ENCODE measurements around the gene CCDC194.
"Not testable (repeated sequence)": the region's sequence is repeated elsewhere in the genome, so short reads cannot be mapped to it uniquely, and the experiment has no call there.

Gene CCDC194

DNA sequence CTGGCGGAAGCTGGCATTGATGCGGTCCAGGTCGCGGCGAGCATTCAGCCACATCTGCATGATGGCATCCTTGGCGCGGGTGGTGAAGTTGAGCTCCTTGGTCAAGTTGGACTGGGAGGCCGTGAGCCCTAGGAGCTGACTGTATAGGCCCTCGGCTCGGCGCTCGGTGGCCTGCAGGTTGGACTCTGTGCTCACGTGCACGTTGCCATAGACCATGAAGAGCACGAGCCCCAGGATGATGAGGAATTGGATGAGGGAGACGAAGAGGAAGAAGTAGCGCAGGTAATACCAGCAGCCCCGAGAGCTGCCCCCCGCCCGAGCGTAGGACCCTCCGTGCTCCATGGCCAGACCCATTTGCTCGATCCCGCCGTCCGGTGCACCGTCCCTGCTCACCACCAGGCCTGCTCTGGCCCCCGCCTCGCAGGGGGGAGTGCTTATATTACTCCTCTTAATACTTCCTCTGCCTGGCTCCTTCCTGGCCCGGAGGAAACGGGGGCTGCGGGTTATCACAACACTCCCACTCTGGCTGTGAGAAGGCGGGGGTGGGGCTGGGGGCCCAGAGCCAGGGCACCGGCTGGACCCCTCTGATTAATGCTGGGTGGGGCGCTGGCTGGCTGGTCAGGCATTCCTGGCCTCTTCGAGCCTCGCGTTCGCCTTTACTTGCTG is 16.9 kb downstream of the CCDC194 start, which contains the start of gene PLVAP:
Gene PLVAP (minus strand): TSS at position 408 of the 666 bp plus-strand sequence. CDS start 54 bp downstream, at position 354.
- Mint-ChIP-seq H3K27ac (no peak within 1 kb of the TSS), H3K27me3 (peaks cover 23 to 35% of the 10 kb centered on the region in 2 donors), H3K9me3 (no peaks in the 10 kb centered on the region), H3K4me3 (no peak within 1 kb of the TSS), H3K4me1 (ENCODE audit: low read depth in 2 of 2) (no peaks in the 10 kb centered on the region), H3K36me3 (ENCODE audit: insufficient read depth) (no peaks in the 10 kb centered on the region)
- DNase-seq = no peak
- ATAC-seq (replicated peaks) = no peak

DNA sequence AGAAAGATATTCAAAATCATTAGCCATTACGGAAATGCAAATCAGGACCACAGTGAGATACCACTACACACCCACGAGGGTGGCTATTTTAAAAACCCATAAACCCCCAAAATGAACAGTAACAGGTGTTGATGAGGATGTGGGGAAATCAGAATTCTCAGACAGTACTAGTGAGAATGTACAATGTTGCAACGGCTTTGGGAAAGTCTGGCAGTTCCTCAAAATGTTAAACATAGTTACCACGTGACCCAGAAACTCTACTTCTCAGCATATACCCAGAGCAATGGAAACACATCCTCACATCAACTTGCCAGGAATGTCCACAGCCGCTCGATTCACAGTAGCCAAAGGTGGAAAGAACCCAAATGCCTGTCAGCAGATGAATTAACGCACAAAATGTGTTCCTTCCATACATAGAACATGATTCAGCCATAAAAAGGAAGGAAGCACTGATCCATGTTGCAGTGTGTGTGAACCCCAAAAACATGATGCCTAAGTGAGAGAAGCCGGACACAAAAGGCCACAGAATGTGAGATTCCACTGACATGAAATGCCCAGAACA is 23.9 kb downstream of the CCDC194 start:
- Mint-ChIP-seq H3K27ac (no peak overlapping the region), H3K36me3 (ENCODE audit: insufficient read depth) (peaks cover 3% of the 10 kb centered on the region), H3K4me3 (no peak overlapping the region), H3K9me3 (no peaks in the 10 kb centered on the region), H3K27me3 (peaks cover 16 to 28% of the 10 kb centered on the region in 2 donors), H3K4me1 (ENCODE audit: low read depth in 2 of 2) (no peaks in the 10 kb centered on the region)
- ATAC-seq (replicated peaks) (no peak), DNase-seq (no peak)

DNA sequence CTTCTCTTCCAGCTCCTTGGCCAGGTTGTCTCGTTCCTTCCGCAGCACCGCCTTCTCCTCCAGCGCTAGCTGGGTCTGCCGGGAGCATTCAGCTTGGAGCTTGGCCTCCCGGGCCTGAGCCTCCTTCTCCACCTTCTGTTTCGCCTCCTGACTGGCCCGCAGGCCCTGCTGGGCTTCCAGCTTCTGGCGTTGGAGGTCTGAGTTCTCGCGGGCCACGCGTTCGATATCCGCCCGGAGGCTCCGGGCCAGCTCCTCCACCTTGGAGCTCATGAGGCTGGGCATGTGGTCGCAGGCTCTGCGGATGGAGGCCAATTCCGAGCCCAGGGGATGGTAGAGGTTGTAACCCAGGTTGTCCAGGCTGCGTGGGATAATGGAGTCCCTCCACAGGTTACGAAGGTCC is 28.6 kb downstream of the CCDC194 start:
- H3K27me3 Mint-ChIP-seq = peaks cover 28 to 29% of the 10 kb centered on the region in 2 donors
- no peaks in the 10 kb centered on the region for H3K4me1 Mint-ChIP-seq (ENCODE audit: low read depth in 2 of 2)
- DNase-seq = no peak
- ATAC-seq (replicated peaks) = no peak
- H3K36me3 Mint-ChIP-seq (ENCODE audit: insufficient read depth) = peaks cover 3% of the 10 kb centered on the region
- H3K4me3 Mint-ChIP-seq = no peak overlapping the region
- no peak overlapping the region for H3K27ac Mint-ChIP-seq
- H3K9me3 Mint-ChIP-seq = no peaks in the 10 kb centered on the region

DNA sequence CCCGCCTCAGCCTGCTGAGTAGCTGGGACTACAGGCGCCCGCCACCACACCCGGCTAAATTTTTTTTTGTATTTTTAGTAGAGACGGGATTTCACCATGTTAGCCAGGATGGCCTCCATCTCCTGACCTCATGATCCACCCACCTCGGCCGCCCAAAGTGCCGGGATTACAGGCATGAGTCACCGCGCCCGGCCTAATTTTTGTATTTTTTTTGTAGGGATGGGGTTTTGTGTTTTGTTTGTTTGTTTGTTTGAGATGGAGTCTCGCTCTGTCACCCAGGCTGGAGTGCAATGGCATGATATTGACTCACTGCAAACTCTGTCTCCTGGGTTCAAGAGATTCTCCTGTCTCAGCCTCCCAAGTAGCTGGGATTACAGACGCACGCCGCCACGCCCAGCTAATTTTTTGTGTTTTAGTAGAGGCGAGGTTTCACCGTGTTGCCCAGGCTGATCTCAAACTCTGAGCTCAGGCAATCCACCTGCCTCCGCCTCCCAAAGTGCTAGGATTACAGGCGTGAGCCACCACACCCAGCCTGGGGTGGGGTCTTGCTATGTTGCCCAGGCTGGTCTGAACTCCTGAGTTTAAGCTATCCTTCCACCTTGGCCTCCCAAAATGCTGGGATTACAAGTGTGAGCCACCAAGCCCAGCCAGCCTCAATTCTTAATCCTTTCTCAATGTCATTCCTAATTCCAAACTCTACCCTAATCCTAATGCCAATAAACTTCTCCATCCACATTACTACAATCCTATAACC is 30.0 kb downstream of the CCDC194 start:
- H3K36me3 Mint-ChIP-seq (ENCODE audit: insufficient read depth); H3K4me1 Mint-ChIP-seq (ENCODE audit: low read depth in 2 of 2); ATAC-seq (replicated peaks); H3K27ac Mint-ChIP-seq; DNase-seq; H3K9me3 Mint-ChIP-seq; H3K4me3 Mint-ChIP-seq: not testable (repeated sequence)
- peaks cover 24 to 30% of the 10 kb centered on the region in 2 donors for H3K27me3 Mint-ChIP-seq

DNA sequence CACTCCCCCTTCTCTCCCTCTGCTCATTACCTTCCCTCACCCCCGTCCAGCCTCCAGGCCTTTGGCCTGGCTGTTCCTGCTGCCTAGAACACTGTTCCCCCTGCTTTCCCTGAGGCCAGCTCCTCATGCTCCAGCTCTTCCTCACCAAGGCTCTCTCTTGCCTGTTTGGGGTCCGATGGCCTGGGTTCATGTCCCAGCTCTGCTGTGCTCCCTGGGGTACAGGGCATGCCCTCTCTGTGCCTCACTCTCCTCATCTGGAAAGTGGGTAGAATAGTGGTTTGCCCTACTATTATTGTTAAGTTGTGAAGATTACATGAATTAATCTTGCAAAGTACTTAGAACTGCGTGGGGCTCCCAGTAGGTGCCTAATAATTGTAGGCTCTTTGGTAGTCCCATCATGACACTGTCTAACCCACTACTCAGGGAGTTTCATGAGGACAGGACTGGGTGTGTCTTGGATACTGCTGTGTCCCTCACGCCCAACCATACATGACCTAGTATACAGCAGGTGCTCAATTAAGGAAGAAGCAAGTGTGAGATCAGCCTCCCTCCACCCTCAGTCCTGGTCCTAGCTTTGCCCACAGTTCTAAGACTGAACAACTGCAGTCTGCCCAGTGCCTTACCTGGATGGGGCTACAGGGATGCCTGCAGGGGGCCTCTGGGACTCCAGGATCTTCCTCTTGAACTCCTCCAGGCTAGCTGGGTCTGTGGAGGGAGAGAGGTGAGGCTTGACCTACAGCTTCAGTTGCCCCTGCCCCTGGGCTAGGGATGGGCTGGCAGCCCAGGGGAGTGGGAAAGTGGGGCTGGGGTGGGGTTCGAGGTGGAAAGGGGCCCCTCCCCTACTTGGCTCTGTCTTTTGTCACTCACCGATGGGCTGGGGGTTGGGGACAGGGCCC is 33.8 kb downstream of the CCDC194 start:
- Mint-ChIP-seq H3K36me3 (ENCODE audit: insufficient read depth) (no peaks in the 10 kb centered on the region), H3K27ac (no peak overlapping the region), H3K27me3 (peaks cover 5 to 21% of the 10 kb centered on the region in 2 donors), H3K4me1 (ENCODE audit: low read depth in 2 of 2) (no peaks in the 10 kb centered on the region), H3K4me3 (no peak overlapping the region), H3K9me3 (no peaks in the 10 kb centered on the region)
- DNase-seq (no peak), ATAC-seq (replicated peaks) (no peak)

DNA sequence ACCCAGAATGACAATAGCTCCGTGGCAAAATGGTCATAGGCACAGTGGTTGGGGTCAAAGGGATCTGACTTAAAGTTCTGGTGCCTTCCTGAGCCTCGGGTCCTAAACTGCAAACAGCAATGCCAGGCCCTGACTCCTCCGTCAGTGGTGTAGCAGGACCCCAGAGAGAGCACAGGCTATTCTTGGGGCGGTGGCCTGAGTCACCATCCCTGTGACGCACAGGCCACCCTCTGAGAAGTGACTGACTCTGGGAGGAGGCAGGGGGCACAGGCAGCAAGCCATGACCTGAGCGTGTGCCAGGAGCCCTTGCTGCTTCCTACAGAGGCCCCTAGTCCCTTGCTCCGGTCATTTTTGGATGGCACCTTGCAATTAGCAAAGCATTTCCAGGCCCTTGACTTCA is 35.6 kb downstream of the CCDC194 start:
- no peak for ATAC-seq (replicated peaks)
- no peak for DNase-seq
- Mint-ChIP-seq H3K4me3 (no peak overlapping the region), H3K27ac (no peak overlapping the region), H3K36me3 (ENCODE audit: insufficient read depth) (no peaks in the 10 kb centered on the region), H3K9me3 (no peaks in the 10 kb centered on the region), H3K27me3 (peaks cover 7 to 18% of the 10 kb centered on the region in 2 donors), H3K4me1 (ENCODE audit: low read depth in 2 of 2) (no peaks in the 10 kb centered on the region)

DNA sequence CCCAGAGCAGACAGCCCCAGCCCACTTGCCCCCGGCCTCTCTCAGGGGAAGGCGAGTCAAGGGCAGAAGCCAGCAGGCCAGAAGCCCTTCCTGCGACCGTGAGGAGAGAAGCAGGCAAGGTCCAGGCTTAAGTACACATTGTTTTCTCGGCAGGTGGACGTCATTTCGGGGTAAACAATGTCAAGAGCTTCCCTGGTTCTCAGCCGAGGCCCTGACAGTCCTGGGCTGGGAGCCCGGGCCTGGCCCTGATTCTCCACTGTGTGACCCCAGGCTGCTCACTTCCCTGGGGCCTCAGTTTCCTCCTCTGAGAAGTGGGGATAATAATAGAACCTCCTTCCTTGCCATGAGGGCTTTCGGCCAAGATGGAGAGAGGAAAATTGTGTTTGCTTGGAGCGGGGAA is 36.3 kb downstream of the CCDC194 start:
- Mint-ChIP-seq H3K27me3 (peaks cover 13 to 23% of the 10 kb centered on the region in 2 donors), H3K4me1 (ENCODE audit: low read depth in 2 of 2) (no peaks in the 10 kb centered on the region), H3K27ac (no peak overlapping the region), H3K4me3 (no peak overlapping the region), H3K36me3 (ENCODE audit: insufficient read depth) (no peaks in the 10 kb centered on the region), H3K9me3 (no peaks in the 10 kb centered on the region)
- no peak for DNase-seq
- no peak for ATAC-seq (replicated peaks)

DNA sequence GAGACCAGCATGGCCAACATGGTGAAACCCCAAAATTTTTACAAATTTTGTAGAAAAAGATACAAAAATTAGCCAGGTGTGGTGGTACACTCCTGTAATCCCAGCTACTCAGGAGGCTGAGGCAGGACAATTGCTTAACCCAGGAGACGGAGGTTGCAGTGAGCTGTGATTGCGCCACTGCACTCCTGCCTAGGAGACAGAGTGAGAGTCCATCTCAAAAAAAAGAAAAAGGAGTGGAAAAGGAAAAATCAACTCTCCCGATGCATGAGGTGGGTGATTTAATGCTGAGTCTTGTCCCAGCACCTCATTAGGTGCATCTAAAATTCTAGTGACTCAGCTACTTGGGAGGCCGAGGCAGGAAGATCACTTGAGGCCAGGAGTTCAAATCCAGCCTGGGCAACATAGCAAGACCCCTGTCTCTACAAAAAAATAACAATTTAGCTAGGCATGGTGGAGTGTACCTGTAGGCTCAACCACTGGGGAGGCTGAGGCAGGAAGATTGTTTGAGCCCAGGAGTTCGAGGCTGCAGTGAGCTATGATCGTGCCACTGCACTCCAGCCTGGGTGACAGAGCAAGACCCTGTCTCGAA is 36.8 kb downstream of the CCDC194 start:
- peaks cover 19% of the 10 kb centered on the region in 2 donors for H3K27me3 Mint-ChIP-seq
- H3K9me3 Mint-ChIP-seq = no peaks in the 10 kb centered on the region
- H3K27ac Mint-ChIP-seq = no peak overlapping the region
- DNase-seq (no peak), ATAC-seq (replicated peaks) (no peak)
- no peak overlapping the region for H3K4me3 Mint-ChIP-seq
- H3K36me3 Mint-ChIP-seq (ENCODE audit: insufficient read depth) = no peaks in the 10 kb centered on the region
- H3K4me1 Mint-ChIP-seq (ENCODE audit: low read depth in 2 of 2) = no peaks in the 10 kb centered on the region

DNA sequence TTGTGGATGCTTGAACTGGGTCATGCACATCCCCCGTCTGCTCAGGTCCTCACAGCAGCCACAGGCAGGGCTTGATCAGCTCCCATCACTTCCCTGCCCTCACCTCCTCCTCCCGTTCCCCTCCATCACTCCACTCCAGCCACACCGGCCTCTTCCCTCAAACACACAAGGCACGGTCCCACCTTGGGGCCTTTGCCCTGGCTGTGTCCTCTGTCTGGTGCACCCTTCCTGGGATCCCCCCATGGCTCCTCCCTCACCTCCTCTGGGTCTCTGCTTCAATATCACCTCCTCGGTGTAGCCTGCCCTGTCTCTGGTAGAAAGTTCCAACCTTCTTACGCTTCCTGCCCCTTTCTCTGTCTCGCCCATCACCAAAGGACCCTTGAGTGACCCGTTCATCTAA is 40.6 kb downstream of the CCDC194 start:
- Mint-ChIP-seq H3K27ac (no peak overlapping the region), H3K4me1 (ENCODE audit: low read depth in 2 of 2) (peaks cover 0 to 3% of the 10 kb centered on the region in 2 donors), H3K27me3 (peaks cover 26 to 48% of the 10 kb centered on the region in 2 donors), H3K36me3 (ENCODE audit: insufficient read depth) (no peaks in the 10 kb centered on the region), H3K4me3 (no peak overlapping the region), H3K9me3 (no peaks in the 10 kb centered on the region)
- no peak for DNase-seq
- no peak for ATAC-seq (replicated peaks)

DNA sequence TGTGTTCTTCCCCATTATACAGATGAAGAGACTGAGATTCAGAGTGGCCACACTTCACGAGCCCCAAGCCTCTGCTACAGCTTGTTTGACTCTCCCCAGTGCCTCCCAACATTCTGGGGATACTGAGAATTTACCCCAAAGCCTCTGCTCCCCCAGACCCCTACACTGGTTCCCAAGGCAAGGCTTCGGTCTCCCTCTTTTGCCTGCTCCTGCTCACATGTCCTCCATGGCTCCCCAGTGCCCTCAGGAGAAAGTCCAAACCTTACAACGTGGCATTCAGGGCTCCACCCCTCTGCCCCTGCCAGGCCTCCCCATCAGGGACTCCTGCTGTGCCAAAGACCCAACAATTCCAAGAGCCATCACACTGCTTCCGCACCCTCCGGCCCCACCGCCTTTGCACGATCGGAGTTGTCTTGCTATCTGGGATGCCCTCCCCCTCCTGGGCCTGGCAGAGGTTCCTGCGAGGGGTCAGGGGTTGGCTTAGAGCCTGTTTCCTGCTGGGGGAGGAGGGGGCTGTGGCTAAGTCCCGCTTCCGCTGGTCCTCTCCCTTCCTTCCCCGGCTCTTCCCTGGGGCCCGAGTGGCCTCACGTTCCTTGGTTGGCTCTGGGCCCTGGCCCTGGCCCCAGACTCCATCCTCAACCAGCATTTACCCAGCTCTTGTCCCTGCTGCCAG is 41.3 kb downstream of the CCDC194 start:
- Mint-ChIP-seq H3K27me3 (peaks cover 33 to 55% of the 10 kb centered on the region in 2 donors), H3K4me3 (no peak overlapping the region), H3K4me1 (ENCODE audit: low read depth in 2 of 2) (peaks cover 0 to 3% of the 10 kb centered on the region in 2 donors), H3K27ac (no peak overlapping the region), H3K9me3 (no peaks in the 10 kb centered on the region), H3K36me3 (ENCODE audit: insufficient read depth) (no peaks in the 10 kb centered on the region)
- DNase-seq (no peak), ATAC-seq (replicated peaks) (no peak)

DNA sequence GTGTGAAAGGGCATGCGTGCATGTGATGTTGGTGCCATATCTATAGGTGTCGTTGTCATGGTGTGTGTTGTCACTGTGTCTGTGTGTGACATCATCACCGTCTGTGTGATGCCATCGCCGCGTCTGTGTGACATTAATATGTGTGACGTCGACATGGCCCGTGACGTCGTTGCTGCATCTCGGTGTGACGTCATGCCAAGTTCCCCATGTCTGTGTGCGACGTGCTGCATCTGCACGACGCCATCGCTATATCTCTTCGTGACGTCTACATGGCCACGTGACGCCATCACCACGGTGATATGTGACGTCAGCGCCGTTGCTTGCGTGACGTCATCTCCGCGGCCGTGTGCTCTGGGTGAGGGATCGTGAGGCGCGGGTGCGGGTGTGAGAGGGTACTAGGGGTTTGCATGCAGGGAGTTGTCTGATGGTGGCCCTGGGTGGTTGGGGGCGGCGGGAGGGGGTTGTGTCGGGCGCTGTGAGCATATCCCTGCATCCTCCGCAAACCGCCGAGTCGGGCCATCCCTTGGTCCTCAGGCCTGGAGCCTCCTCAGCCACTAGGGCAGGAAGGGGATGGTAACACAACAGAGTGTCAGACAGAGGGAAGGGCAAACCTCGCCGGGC is 42.1 kb downstream of the CCDC194 start:
- ATAC-seq (replicated peaks) (no peak), DNase-seq (no peak)
- H3K27ac Mint-ChIP-seq = no peak overlapping the region
- H3K4me3 Mint-ChIP-seq = no peak overlapping the region
- H3K27me3 Mint-ChIP-seq = peaks cover 40 to 62% of the 10 kb centered on the region in 2 donors
- H3K9me3 Mint-ChIP-seq = no peaks in the 10 kb centered on the region
- peaks cover 0 to 3% of the 10 kb centered on the region in 2 donors for H3K4me1 Mint-ChIP-seq (ENCODE audit: low read depth in 2 of 2)
- H3K36me3 Mint-ChIP-seq (ENCODE audit: insufficient read depth) = no peaks in the 10 kb centered on the region

DNA sequence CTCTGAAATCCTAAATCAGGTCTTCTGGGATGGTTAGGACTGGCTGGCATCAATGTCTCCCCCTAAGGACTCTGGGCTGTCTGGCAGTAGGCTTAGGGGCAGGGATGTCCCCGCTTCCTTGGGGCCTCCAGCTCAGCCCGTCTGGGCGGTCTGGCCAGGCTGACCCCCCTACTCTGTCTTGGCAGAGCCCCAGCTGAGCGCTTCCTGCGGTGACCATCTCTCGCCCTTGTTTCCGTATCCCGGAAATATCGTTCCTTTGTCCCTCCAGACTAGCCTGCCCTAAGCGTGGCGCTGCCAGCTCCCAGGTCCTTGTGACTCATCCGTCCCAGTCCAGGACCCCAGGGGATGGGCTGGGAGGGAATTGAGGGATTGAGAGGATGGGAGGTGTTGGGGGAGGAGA is 45.3 kb downstream of the CCDC194 start:
- Mint-ChIP-seq H3K4me3 (no peak overlapping the region), H3K4me1 (ENCODE audit: low read depth in 2 of 2) (peaks cover 5 to 9% of the 10 kb centered on the region in 2 donors), H3K27ac (no peak overlapping the region), H3K36me3 (ENCODE audit: insufficient read depth) (no peaks in the 10 kb centered on the region), H3K27me3 (peaks cover 36 to 59% of the 10 kb centered on the region in 2 donors), H3K9me3 (no peaks in the 10 kb centered on the region)
- no peak for DNase-seq
- no peak for ATAC-seq (replicated peaks)
